Panc1 (cell line): ENCODE measurements around the gene ZNF672. TPM values are rescaled to one million over a fixed set of nuclear protein-coding genes. Genes with fewer than 3 reads are reported as not detected.
"Not testable (repeated sequence)": the region's sequence is repeated elsewhere in the genome, so short reads cannot be mapped to it uniquely, and the experiment has no call there.

Source experiments
- ATAC-seq: fragments of 200-7000 bp; cut with Tn5 transposase; 2 replicates; pipeline ENCODE4 v1.9.1; 2020; ENCODE audit warnings: mild to moderate bottlenecking, moderate library complexity
- Bru-seq: library from RNA; stranded (reverse); fragments of 400-500 nt; gene quantifications from one replicate; lab custom pipeline; 2021; lab: Mats Ljungman, UMichigan
- BruChase-seq, 2 experiments: library from RNA; stranded (reverse); fragments of 400-500 nt; gene quantifications; one replicate each; lab custom pipeline; 2021; lab: Mats Ljungman, UMichigan
- BruUV-seq: library from RNA; stranded (reverse); fragments of 400-500 nt; replicated peaks from 2 replicates; lab custom pipeline; 2021; lab: Mats Ljungman, UMichigan
- CTCF ChIA-PET: fragments of 300-600 bp; sonication (Branson Sonifier 250); formaldehyde crosslinking; loops from one replicate; lab custom pipeline; 2022; ENCODE audit warnings: antibody characterized with exemption; lab: Charles Lee
- POLR2A ChIA-PET: fragments of 300-600 bp; sonication (Branson Sonifier 250); formaldehyde crosslinking; loops from one replicate; lab custom pipeline; 2022; ENCODE audit warnings: antibody characterized with exemption; lab: Charles Lee
- DNase-seq: peaks from one replicate; pipeline ENCODE4 v3.0.0-alpha.2; 2010; ENCODE audit warnings: low read depth, low spot score
- H3K27ac ChIP-seq: 2 replicates; pipeline ENCODE4 v1.5.1; 2011; ENCODE audit warnings: mild to moderate bottlenecking, low read length, inconsistent platforms
- H3K27me3 ChIP-seq: fragments of 200-500 bp; sonication (Bioruptor generic); 2 replicates; pipeline ENCODE4 v1.6.0; 2014; ENCODE audit warnings: low read length, inconsistent platforms; ENCODE audit not compliant: control insufficient read depth, insufficient read depth
- H3K36me3 ChIP-seq: fragments of 200-500 bp; sonication (Bioruptor generic); 2 replicates; pipeline ENCODE4 v1.5.1; 2014; ENCODE audit warnings: inconsistent platforms, mild to moderate bottlenecking, low read length, moderate library complexity; ENCODE audit not compliant: control insufficient read depth, insufficient read depth
- H3K4me1 ChIP-seq: 2 replicates; pipeline ENCODE4 v1.5.1; 2011; ENCODE audit warnings: inconsistent platforms, mild to moderate bottlenecking, low read length, moderate library complexity; ENCODE audit not compliant: control insufficient read depth, insufficient read depth
- H3K4me3 ChIP-seq, 2 experiments: 2 replicates each; pipeline ENCODE4 v1.5.1; 2011 to 2012; ENCODE audit warnings: low read depth in 2 of 2, low read length in 2 of 2, mild to moderate bottlenecking in 2 of 2, inconsistent platforms in 1 of 2, moderate library complexity in 1 of 2
- H3K9me3 ChIP-seq: fragments of 200-500 bp; sonication (Bioruptor generic); 2 replicates; pipeline ENCODE4 v1.5.1; 2014; ENCODE audit warnings: low read depth, mild to moderate bottlenecking, inconsistent platforms, low read length, moderate library complexity; ENCODE audit not compliant: control insufficient read depth, insufficient read depth
- CTCF ChIP-seq: fragments of 450-650 bp; IDR thresholded peaks from 2 replicates; pipeline ENCODE4 v1.5.1; 2017; ENCODE audit warnings: mild to moderate bottlenecking
- POLR2AphosphoS5 ChIP-seq: IDR thresholded peaks from 2 replicates; pipeline ENCODE4 v1.6.1; 2012; ENCODE audit warnings: mild to moderate bottlenecking, low read depth, low read length, moderate library complexity
- SIN3A ChIP-seq: IDR thresholded peaks from 2 replicates; pipeline ENCODE4 v1.6.1; 2012; ENCODE audit warnings: low read depth, mild to moderate bottlenecking, low read length, moderate library complexity, borderline replicate concordance; ENCODE audit not compliant: insufficient read depth
- TCF7L2 ChIP-seq: IDR thresholded peaks from 2 replicates; pipeline ENCODE4 v1.6.1; 2011; ENCODE audit warnings: mild to moderate bottlenecking, low read depth, low read length, inconsistent platforms
- in situ Hi-C: cut with HindIII; loops from 2 replicates; pipeline ENCODE4 v1.10.0; 2016; ENCODE audit warnings: low sequenced_read_pairs, low pct_unique_long_range_greater_than_20kb
- intact Hi-C: fragments of 100-400 bp; cut with micrococcal nuclease; formaldehyde crosslinking; loops from one replicate; pipeline ENCODE4 v1.10.0; 2022; ENCODE audit not compliant: unreplicated experiment
- long read RNA-seq: library from polyadenylated mRNA; unstranded; transcript quantifications from one replicate; pipeline ENCODE4 v2.0.0, GENCODE V29; 2021; ENCODE audit not compliant: unreplicated experiment
- polyA plus RNA-seq: library from polyadenylated mRNA; unstranded; fragments of >200 nt; gene quantifications from one replicate; pipeline ENCODE4 v1.2.1, GENCODE V29; 2012; ENCODE audit warnings: missing spikeins; ENCODE audit not compliant: insufficient read length
- total RNA-seq: library from RNA; stranded (reverse); gene quantifications from one replicate; pipeline ENCODE4 v1.2.1, GENCODE V29; 2021; ENCODE audit not compliant: unreplicated experiment
- TF ChIP-seq, protein P1 (sequence below), 2 experiments: IDR thresholded peaks; 2 replicates each; pipeline ENCODE4 v1.6.1; 2011 to 2012; ENCODE audit warnings: low read depth in 2 of 2, control low read depth in 1 of 2, low read length in 1 of 2, mild to moderate bottlenecking in 1 of 2, moderate library complexity in 1 of 2; ENCODE audit not compliant: insufficient read depth in 1 of 2

Gene ZNF672
- total RNA-seq (36.2 TPM), Bru-seq, nascent RNA (percentile 70 among the genes with signal in this experiment), BruChase-seq, experiment 1, labeled RNA remaining after a 2-hour chase (percentile 84 among the genes with signal in this experiment), BruChase-seq, experiment 2, labeled RNA remaining after a 6-hour chase (percentile 71 among the genes with signal in this experiment)
- 33.1 TPM for polyA plus RNA-seq
- long read RNA-seq, transcript ZNF672-201 (4 exons, 2,989 nt): major isoform, 34 of 59 reads
- long read RNA-seq, partial matches to known transcripts: 5 of 59 reads
- long read RNA-seq, other reads (novel, unspliced or antisense): 20 of 59 reads

DNA sequence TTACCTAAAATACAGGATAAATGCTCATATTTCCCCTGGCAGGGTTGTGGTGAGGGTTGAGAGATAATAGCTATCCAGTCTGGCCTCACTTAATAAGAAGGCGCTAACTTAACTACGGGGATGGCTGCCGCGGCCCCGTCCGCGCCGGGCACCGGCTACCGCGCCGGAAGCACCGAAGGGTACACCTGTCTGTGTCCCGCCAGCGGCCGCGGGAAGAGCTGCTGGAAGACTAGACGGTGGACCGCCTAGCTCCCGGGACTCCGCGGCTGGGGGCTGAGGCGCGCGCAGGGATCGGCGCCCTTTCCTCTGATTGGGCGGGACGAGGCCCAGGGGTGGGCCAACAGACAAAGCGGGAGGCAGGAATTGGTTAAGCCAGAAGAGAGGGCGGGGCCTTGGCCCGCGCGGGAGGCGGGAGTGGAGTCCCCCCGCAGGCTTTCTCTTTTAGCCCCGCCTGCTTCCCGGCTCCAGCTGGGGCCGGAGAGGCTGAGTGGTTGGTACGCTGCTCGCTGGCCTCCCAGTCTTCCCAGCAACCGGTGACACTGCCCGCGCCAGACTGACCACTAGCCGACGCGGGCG is at the start of gene ZNF672:
ZNF672 (plus strand) TSS at position 444 of the 576 bp plus-strand sequence. CDS start 9,051 bp downstream, outside the sequence.
- POLR2A ChIA-PET: interaction anchor here (0.5 to 1.0 kb wide), 2 partner anchors 10 to 12 kb away, joined by 4 to 7 read pairs; partner anchors contain the start of gene SH3BP5L
- in situ Hi-C loops (no loop called here), intact Hi-C loops (no loop called here)

DNA sequence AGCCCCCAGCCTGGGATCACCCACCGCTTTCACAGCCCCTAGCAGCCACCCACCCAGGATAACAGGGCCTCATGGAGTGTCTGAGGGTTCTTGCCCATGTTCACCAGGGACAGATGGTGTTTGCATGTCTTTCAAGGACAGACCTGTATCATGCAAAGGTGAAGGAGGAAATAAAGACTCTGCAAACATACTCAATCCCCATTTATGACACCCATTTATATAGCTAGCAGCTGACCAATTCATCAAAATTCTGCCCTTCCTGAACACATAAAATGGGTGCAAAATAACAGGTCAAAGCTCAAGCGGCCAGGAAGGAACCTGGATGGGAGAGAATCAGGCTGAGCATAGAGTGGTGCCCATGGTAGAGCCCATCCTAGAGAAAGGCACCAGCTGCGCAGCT is 49.7 kb upstream of the ZNF672 start:
- Histone ChIP-seq H3K36me3 (no peaks in the 10 kb centered on the region; the same call in 1 of the 2 replicates), H3K4me3 (no peak overlapping the region), H3K9me3 (no peaks in the 10 kb centered on the region), H3K4me1 (no peaks in the 10 kb centered on the region), H3K27ac (no peak overlapping the region), H3K27me3 (no peaks in the 10 kb centered on the region)
- intact Hi-C loops: no loop called here
- CTCF ChIA-PET: no interaction called here
- TF ChIP-seq POLR2AphosphoS5 (no peak), TCF7L2 (no peak), CTCF (no peak), SIN3A (no peak)
- TF ChIP-seq, protein P1, sequence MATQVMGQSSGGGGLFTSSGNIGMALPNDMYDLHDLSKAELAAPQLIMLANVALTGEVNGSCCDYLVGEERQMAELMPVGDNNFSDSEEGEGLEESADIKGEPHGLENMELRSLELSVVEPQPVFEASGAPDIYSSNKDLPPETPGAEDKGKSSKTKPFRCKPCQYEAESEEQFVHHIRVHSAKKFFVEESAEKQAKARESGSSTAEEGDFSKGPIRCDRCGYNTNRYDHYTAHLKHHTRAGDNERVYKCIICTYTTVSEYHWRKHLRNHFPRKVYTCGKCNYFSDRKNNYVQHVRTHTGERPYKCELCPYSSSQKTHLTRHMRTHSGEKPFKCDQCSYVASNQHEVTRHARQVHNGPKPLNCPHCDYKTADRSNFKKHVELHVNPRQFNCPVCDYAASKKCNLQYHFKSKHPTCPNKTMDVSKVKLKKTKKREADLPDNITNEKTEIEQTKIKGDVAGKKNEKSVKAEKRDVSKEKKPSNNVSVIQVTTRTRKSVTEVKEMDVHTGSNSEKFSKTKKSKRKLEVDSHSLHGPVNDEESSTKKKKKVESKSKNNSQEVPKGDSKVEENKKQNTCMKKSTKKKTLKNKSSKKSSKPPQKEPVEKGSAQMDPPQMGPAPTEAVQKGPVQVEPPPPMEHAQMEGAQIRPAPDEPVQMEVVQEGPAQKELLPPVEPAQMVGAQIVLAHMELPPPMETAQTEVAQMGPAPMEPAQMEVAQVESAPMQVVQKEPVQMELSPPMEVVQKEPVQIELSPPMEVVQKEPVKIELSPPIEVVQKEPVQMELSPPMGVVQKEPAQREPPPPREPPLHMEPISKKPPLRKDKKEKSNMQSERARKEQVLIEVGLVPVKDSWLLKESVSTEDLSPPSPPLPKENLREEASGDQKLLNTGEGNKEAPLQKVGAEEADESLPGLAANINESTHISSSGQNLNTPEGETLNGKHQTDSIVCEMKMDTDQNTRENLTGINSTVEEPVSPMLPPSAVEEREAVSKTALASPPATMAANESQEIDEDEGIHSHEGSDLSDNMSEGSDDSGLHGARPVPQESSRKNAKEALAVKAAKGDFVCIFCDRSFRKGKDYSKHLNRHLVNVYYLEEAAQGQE (IDR thresholded peaks at IDR 0.05; ENCODE audit: insufficient read depth in 1 of 2, low read depth in 2 of 2, low read length in 1 of 2): no peak
- no TSS peak for BruUV-seq
- ATAC-seq (no peak), DNase-seq (no peak)
- POLR2A ChIA-PET: no interaction called here
- in situ Hi-C loops: no loop called here

More for the DNA sequence above, at the start of gene ZNF672:
- no TSS peak for BruUV-seq
- TF ChIP-seq POLR2AphosphoS5 (peak; percentile 81; the same call in 1 of the 2 replicates), SIN3A (peak; percentile 54; the same call in 1 of the 2 replicates), CTCF (no peak)
- Histone ChIP-seq H3K4me3 (peak within 1 kb of the TSS; percentile 80 to 95), H3K27ac (peak within 1 kb of the TSS; percentile 91), H3K4me1 (peaks cover 4% of the 10 kb centered on the region; the same call in 1 of the 2 replicates), H3K27me3 (peaks cover 2% of the 10 kb centered on the region; the same call in 1 of the 2 replicates), H3K36me3 (no peaks in the 10 kb centered on the region; the same call in 1 of the 2 replicates), H3K9me3 (no peaks in the 10 kb centered on the region)
- CTCF ChIA-PET: interaction anchor here (0.9 kb wide), 1 partner anchor 12 kb away, joined by 3 read pairs; the partner anchor contains the start of gene SH3BP5L
- DNase-seq (peak; percentile 88), ATAC-seq (peak; percentile 94)

DNA sequence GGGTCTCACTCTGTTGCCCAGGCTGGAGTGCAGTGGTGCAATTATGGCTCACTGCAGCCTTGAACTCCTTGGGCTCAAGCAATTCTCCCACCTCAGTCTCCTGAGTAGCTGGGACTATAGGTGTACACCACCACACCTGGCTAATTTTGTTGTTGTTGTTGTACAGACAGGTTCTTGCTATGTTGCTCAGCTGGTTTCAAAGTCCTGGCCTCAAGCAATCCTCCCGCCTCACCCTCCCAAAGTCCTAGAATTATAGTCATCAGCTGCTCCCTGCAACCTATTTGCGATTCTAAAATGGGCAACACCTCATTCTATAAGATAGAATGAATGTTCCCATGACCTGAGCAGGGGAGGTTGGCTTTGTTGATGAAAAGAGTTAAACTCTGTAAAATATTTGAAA is 48.7 kb upstream of the ZNF672 start:
- H3K27me3 ChIP-seq, in situ Hi-C loops, BruUV-seq, H3K9me3 ChIP-seq, H3K36me3 ChIP-seq, ATAC-seq, H3K27ac ChIP-seq, H3K4me1 ChIP-seq, H3K4me3 ChIP-seq, CTCF ChIA-PET, intact Hi-C loops, DNase-seq: not testable (repeated sequence)
- POLR2A ChIA-PET: interaction anchor here (0.6 kb wide), 1 partner anchor 54 kb away, joined by 3 read pairs; no protein-coding TSS in a partner anchor
